Liver (tissue), 9 donors: ENCODE measurements around the gene MBNL2. TPM values are rescaled to one million over a fixed set of nuclear protein-coding genes. Genes with fewer than 3 reads are reported as not detected.

Experiments
- DNase-seq: peaks from one replicate; pipeline ENCODE4 v3.0.0-alpha.2; 2017; ENCODE audit warnings: low spot score
- H3K27ac ChIP-seq, 2 donors: one replicate each; pipeline ENCODE4 v1.7.0; 2013; ENCODE audit warnings: inconsistent platforms in 2 of 2, low read length in 2 of 2, control low read depth in 1 of 2, low read depth in 1 of 2, mild to moderate bottlenecking in 1 of 2
- H3K27me3 ChIP-seq, 4 donors: one replicate each; pipeline versions ENCODE4 v1.6.1 to v1.7.0; 2013; ENCODE audit warnings: low read length in 3 of 4, inconsistent platforms in 1 of 4, mild to moderate bottlenecking in 1 of 4, moderate library complexity in 1 of 4; ENCODE audit not compliant: control insufficient read depth in 4 of 4, insufficient read depth in 4 of 4
- H3K36me3 ChIP-seq, 4 donors: one replicate each; pipeline versions ENCODE4 v1.6.1 to v1.7.0; 2013; ENCODE audit warnings: low read length in 3 of 4, mild to moderate bottlenecking in 3 of 4, low read depth in 1 of 4, moderate library complexity in 1 of 4; ENCODE audit not compliant: control insufficient read depth in 4 of 4, insufficient read depth in 3 of 4
- H3K4me1 ChIP-seq, 4 donors: one replicate each; pipeline versions ENCODE4 v1.6.1 to v1.7.0; 2013; ENCODE audit warnings: low read length in 3 of 4, mild to moderate bottlenecking in 3 of 4, moderate library complexity in 1 of 4; ENCODE audit not compliant: control insufficient read depth in 4 of 4, insufficient read depth in 4 of 4
- H3K4me3 ChIP-seq, 3 donors: one replicate each; pipeline versions ENCODE4 v1.6.1 to v1.7.0; 2013; ENCODE audit warnings: low read length in 3 of 3, control low read depth in 1 of 3, low read depth in 1 of 3, mild to moderate bottlenecking in 1 of 3
- H3K9ac ChIP-seq, 2 donors: one replicate each; pipeline ENCODE4 v1.7.0; 2013; ENCODE audit warnings: low read length in 2 of 2, mild to moderate bottlenecking in 2 of 2, moderate library complexity in 2 of 2, control low read depth in 1 of 2, low read depth in 1 of 2
- H3K9me3 ChIP-seq, 4 donors: one replicate each; pipeline versions ENCODE4 v1.6.1 to v1.7.0; 2013; ENCODE audit warnings: low read length in 3 of 4; ENCODE audit not compliant: control insufficient read depth in 4 of 4
- EGR1 ChIP-seq, 2 donors: IDR thresholded peaks; 2 replicates each; pipeline ENCODE4 v1.6.1; 2016 to 2018; ENCODE audit warnings: antibody characterized with exemption in 2 of 2, low read depth in 2 of 2
- FOXA1 ChIP-seq: IDR thresholded peaks from 2 replicates; pipeline ENCODE4 v1.6.1; 2016; ENCODE audit warnings: antibody characterized with exemption
- FOXA2 ChIP-seq: IDR thresholded peaks from 2 replicates; pipeline ENCODE4 v1.6.1; 2016; ENCODE audit warnings: antibody characterized with exemption
- GABPA ChIP-seq, 2 donors: IDR thresholded peaks in 1 of 2; conservative IDR thresholded peaks in 1 of 2; 2 replicates each; pipeline ENCODE4 v1.6.1; 2016; ENCODE audit warnings: antibody characterized with exemption in 2 of 2, mild to moderate bottlenecking in 1 of 2, moderate library complexity in 1 of 2
- HNF4A ChIP-seq, 2 donors: conservative IDR thresholded peaks; 2 replicates each; pipeline ENCODE4 v1.6.1; 2016; ENCODE audit warnings: antibody characterized with exemption in 2 of 2, mild to moderate bottlenecking in 2 of 2
- HNF4G ChIP-seq: IDR thresholded peaks from 2 replicates; pipeline ENCODE4 v1.6.1; 2016; ENCODE audit warnings: antibody characterized with exemption
- JUND ChIP-seq, 2 donors: IDR thresholded peaks; 2 replicates each; pipeline ENCODE4 v1.6.1; 2016; ENCODE audit warnings: antibody characterized with exemption in 2 of 2
- NR2F2 ChIP-seq: IDR thresholded peaks from 2 replicates; pipeline ENCODE4 v1.6.1; 2016; ENCODE audit warnings: antibody characterized with exemption
- RAD21 ChIP-seq, 2 donors: IDR thresholded peaks; 2 replicates each; pipeline ENCODE4 v1.6.1; 2016; ENCODE audit warnings: antibody characterized with exemption in 2 of 2, mild to moderate bottlenecking in 2 of 2
- RXRA ChIP-seq, 2 donors: IDR thresholded peaks; 2 replicates each; pipeline ENCODE4 v1.6.1; 2017 to 2018; ENCODE audit warnings: antibody characterized with exemption in 2 of 2, mild to moderate bottlenecking in 1 of 2
- SP1 ChIP-seq: IDR thresholded peaks from 2 replicates; pipeline ENCODE4 v1.6.1; 2018; ENCODE audit warnings: antibody characterized with exemption, mild to moderate bottlenecking
- TAF1 ChIP-seq: conservative IDR thresholded peaks from 2 replicates; pipeline ENCODE4 v1.6.1; 2016; ENCODE audit warnings: antibody characterized with exemption, mild to moderate bottlenecking
- YY1 ChIP-seq: IDR thresholded peaks from 2 replicates; pipeline ENCODE4 v1.6.1; 2016; ENCODE audit warnings: antibody characterized with exemption, mild to moderate bottlenecking
- WGBS: extraction: QIAGEN DNeasy Blood & Tissue Kit; methylation state at CpG from one replicate; pipeline ENCODE4 v1.1.7; 2013; 5-methylcytosine and 5-hydroxymethylcytosine counted together
- polyA plus RNA-seq, 2 donors: library from polyadenylated mRNA; stranded (reverse) in 1 of 2; unstranded in 1 of 2; fragments of 200-250 nt in 1 of 2; fragments of >200 nt in 1 of 2; fragmentation: Nextera tagmentation in 1 of 2; extraction: Ambion mirVana in 1 of 2; gene quantifications; one replicate each; pipeline versions ENCODE4 v1.2.1 to v1.2.3, GENCODE V29; 2013 to 2015
- total RNA-seq, 2 donors: library from RNA; depleted of rRNA; stranded (reverse); fragments of >200 nt; gene quantifications; one replicate each; pipeline ENCODE4 v1.2.3, GENCODE V29; 2014
- TF ChIP-seq, protein P1 (sequence below): IDR thresholded peaks from 2 replicates; pipeline ENCODE4 v1.6.1; 2016; ENCODE audit warnings: antibody characterized with exemption
- TF ChIP-seq, protein P2 (sequence below): IDR thresholded peaks from 2 replicates; pipeline ENCODE4 v1.6.1; 2016; ENCODE audit warnings: antibody characterized with exemption
- TF ChIP-seq, protein P3 (sequence below): IDR thresholded peaks from 2 replicates; pipeline ENCODE4 v1.6.1; 2016; ENCODE audit warnings: antibody characterized with exemption
- TF ChIP-seq, protein P4 (sequence below): IDR thresholded peaks from 2 replicates; pipeline ENCODE4 v1.6.1; 2016; ENCODE audit warnings: antibody characterized with exemption, mild to moderate bottlenecking
- TF ChIP-seq, protein P5 (sequence below): fragments of 150-350 bp; IDR thresholded peaks from 2 replicates; pipeline ENCODE4 v1.5.1; 2017; ENCODE audit warnings: improper control_type of control experiment, low read depth, low read length; ENCODE audit not compliant: missing input control
- donor health status: healthy.
- donor health status: healthy.
- donor health status: healthy.
- donor health status: healthy.
- donor health status: healthy.

The MBNL2 gene
- total and polyA plus RNA-seq, 4 donors = 16.0 to 49.6 (median 36.8) TPM

DNA sequence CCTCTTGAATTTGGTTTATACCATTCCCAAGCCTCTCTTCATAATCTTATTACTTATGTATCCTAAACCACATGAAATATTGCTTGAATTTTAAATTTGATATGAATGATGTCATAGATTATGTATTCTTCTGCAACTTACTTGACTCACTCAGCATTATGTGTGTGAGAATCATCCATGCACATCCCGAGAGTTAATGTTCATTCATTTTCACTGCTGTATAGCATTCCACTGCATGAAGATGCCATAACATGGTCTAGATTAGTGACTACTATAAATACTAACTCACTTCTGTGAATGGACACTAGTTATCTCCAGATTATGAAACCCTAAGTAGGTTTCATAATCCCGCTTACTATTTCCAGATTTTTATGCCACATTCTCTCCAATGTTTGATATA is 186.8 kb downstream of the MBNL2 start:
- H3K27ac ChIP-seq = no peak overlapping the region
- H3K4me3 ChIP-seq = no peak overlapping the region
- no peaks in the 10 kb centered on the region for H3K27me3 ChIP-seq
- no peaks in the 10 kb centered on the region for H3K36me3 ChIP-seq
- no peak for TF ChIP-seq FOXA2
- TF ChIP-seq NR2F2 = no peak
- no peak for TF ChIP-seq RXRA (IDR thresholded peaks at IDR 0.05)
- no peak for TF ChIP-seq JUND (IDR thresholded peaks at IDR 0.05)
- TF ChIP-seq, protein P1, sequence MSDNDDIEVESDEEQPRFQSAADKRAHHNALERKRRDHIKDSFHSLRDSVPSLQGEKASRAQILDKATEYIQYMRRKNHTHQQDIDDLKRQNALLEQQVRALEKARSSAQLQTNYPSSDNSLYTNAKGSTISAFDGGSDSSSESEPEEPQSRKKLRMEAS = no peak
- TF ChIP-seq, protein P2, sequence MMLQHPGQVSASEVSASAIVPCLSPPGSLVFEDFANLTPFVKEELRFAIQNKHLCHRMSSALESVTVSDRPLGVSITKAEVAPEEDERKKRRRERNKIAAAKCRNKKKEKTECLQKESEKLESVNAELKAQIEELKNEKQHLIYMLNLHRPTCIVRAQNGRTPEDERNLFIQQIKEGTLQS = no peak
- no peak for TF ChIP-seq YY1
- no peak for TF ChIP-seq GABPA (IDR thresholded peaks at IDR 0.05 in 1 of 2, conservative IDR thresholded peaks at IDR 0.05 in 1 of 2)
- TF ChIP-seq FOXA1 = no peak
- no peak for TF ChIP-seq SP1
- TF ChIP-seq RAD21 (IDR thresholded peaks at IDR 0.05) = no peak
- TF ChIP-seq EGR1 (IDR thresholded peaks at IDR 0.05; ENCODE audit: low read depth in 2 of 2) = no peak
- no peak for TF ChIP-seq HNF4A (conservative IDR thresholded peaks at IDR 0.05)
- no peak for TF ChIP-seq HNF4G
- TF ChIP-seq, protein P3, sequence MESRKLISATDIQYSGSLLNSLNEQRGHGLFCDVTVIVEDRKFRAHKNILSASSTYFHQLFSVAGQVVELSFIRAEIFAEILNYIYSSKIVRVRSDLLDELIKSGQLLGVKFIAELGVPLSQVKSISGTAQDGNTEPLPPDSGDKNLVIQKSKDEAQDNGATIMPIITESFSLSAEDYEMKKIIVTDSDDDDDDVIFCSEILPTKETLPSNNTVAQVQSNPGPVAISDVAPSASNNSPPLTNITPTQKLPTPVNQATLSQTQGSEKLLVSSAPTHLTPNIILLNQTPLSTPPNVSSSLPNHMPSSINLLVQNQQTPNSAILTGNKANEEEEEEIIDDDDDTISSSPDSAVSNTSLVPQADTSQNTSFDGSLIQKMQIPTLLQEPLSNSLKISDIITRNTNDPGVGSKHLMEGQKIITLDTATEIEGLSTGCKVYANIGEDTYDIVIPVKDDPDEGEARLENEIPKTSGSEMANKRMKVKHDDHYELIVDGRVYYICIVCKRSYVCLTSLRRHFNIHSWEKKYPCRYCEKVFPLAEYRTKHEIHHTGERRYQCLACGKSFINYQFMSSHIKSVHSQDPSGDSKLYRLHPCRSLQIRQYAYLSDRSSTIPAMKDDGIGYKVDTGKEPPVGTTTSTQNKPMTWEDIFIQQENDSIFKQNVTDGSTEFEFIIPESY = no peak
- no peak for TF ChIP-seq TAF1
- TF ChIP-seq, protein P4, sequence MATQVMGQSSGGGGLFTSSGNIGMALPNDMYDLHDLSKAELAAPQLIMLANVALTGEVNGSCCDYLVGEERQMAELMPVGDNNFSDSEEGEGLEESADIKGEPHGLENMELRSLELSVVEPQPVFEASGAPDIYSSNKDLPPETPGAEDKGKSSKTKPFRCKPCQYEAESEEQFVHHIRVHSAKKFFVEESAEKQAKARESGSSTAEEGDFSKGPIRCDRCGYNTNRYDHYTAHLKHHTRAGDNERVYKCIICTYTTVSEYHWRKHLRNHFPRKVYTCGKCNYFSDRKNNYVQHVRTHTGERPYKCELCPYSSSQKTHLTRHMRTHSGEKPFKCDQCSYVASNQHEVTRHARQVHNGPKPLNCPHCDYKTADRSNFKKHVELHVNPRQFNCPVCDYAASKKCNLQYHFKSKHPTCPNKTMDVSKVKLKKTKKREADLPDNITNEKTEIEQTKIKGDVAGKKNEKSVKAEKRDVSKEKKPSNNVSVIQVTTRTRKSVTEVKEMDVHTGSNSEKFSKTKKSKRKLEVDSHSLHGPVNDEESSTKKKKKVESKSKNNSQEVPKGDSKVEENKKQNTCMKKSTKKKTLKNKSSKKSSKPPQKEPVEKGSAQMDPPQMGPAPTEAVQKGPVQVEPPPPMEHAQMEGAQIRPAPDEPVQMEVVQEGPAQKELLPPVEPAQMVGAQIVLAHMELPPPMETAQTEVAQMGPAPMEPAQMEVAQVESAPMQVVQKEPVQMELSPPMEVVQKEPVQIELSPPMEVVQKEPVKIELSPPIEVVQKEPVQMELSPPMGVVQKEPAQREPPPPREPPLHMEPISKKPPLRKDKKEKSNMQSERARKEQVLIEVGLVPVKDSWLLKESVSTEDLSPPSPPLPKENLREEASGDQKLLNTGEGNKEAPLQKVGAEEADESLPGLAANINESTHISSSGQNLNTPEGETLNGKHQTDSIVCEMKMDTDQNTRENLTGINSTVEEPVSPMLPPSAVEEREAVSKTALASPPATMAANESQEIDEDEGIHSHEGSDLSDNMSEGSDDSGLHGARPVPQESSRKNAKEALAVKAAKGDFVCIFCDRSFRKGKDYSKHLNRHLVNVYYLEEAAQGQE = no peak
- TF ChIP-seq, protein P5, sequence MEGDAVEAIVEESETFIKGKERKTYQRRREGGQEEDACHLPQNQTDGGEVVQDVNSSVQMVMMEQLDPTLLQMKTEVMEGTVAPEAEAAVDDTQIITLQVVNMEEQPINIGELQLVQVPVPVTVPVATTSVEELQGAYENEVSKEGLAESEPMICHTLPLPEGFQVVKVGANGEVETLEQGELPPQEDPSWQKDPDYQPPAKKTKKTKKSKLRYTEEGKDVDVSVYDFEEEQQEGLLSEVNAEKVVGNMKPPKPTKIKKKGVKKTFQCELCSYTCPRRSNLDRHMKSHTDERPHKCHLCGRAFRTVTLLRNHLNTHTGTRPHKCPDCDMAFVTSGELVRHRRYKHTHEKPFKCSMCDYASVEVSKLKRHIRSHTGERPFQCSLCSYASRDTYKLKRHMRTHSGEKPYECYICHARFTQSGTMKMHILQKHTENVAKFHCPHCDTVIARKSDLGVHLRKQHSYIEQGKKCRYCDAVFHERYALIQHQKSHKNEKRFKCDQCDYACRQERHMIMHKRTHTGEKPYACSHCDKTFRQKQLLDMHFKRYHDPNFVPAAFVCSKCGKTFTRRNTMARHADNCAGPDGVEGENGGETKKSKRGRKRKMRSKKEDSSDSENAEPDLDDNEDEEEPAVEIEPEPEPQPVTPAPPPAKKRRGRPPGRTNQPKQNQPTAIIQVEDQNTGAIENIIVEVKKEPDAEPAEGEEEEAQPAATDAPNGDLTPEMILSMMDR = no peak
- no peaks in the 10 kb centered on the region for H3K4me1 ChIP-seq
- WGBS = 96% methylated on average over 2 of the region's 2 CpGs
- no peaks in the 10 kb centered on the region for H3K9me3 ChIP-seq
- DNase-seq = no peak
- H3K9ac ChIP-seq = no peak overlapping the region
